Lung microvascular endothelial cell (primary cell): Measurements from ENCODE around the gene RBM41. TPM values are rescaled to one million over a fixed set of nuclear protein-coding genes. Genes with fewer than 3 reads are reported as not detected.
"Not testable (repeated sequence)": the region's sequence is repeated elsewhere in the genome, so short reads cannot be mapped to it uniquely, and the experiment has no call there.

Experiments used
- DNase-seq, 2 donors: peaks; one replicate each; pipeline versions ENCODE4 v3.0.0 to v3.0.0-alpha.2; 2010; ENCODE audit warnings: low read depth in 2 of 2
- total RNA-seq: library from RNA; depleted of rRNA; stranded (reverse); fragments of >200 nt; gene quantifications from 2 replicates; pipeline ENCODE4 v1.2.1, GENCODE V29; 2014

Gene RBM41
- total RNA-seq, result 7.9 and 8.1 TPM in 2 replicates

GRCh38 chrX:107118322-107119147, at the start of gene RBM41:
RBM41 (minus strand) TSS chrX:107118822; CDS start chrX:107118773, 49 bp downstream.
- peak; percentile 75 to 82 for DNase-seq

GRCh38 chrX:107168257-107168656, 49.6 kb upstream of the RBM41 start:
- no peak for DNase-seq

- no peak for DNase-seq
Measured at GRCh38 chrX:107167163-107167921, 48.7 kb upstream of the RBM41 start.

- DNase-seq, result not testable (repeated sequence)
Measured at GRCh38 chrX:107157618-107158017, 39.0 kb upstream of the RBM41 start.

GRCh38 chrX:107155621-107156430, 37.2 kb upstream of the RBM41 start:
- not testable (repeated sequence) for DNase-seq

GRCh38 chrX:107154787-107155620, 36.4 kb upstream of the RBM41 start:
- peak in 1 of 2 donors; percentile 0 for DNase-seq

GRCh38 chrX:107153005-107153404, 34.4 kb upstream of the RBM41 start:
- no peak for DNase-seq

- no peak for DNase-seq
Measured at GRCh38 chrX:107146670-107147069, 28.0 kb upstream of the RBM41 start.

- no peak for DNase-seq
Measured at GRCh38 chrX:107135965-107136307, 17.3 kb upstream of the RBM41 start.

GRCh38 chrX:107135049-107135964, 16.7 kb upstream of the RBM41 start:
- DNase-seq, result peak in 1 of 2 donors; percentile 14

- no peak for DNase-seq
Measured at GRCh38 chrX:107123750-107124149, 5.1 kb upstream of the RBM41 start.

- DNase-seq, result no peak
Measured at GRCh38 chrX:107119283-107119682, 661 bp upstream of the RBM41 start.

GRCh38 chrX:107117993-107118321, 665 bp downstream of the RBM41 start:
- DNase-seq, result peak; percentile 8 to 16

GRCh38 chrX:107107459-107107858, 11.2 kb downstream of the RBM41 start:
- peak in 1 of 2 donors; percentile 3 for DNase-seq

- no peak for DNase-seq
Measured at GRCh38 chrX:107102980-107103379, 15.6 kb downstream of the RBM41 start.

GRCh38 chrX:107076158-107076557, 42.5 kb downstream of the RBM41 start:
- DNase-seq, result no peak

GRCh38 chrX:107057731-107058130, 60.9 kb downstream of the RBM41 start:
- DNase-seq, result not testable (repeated sequence)

- no peak for DNase-seq
Measured at GRCh38 chrX:107054978-107055377, 63.6 kb downstream of the RBM41 start.

- DNase-seq, result no peak
Measured at GRCh38 chrX:107050195-107050709, 68.4 kb downstream of the RBM41 start.

GRCh38 chrX:107047622-107048021, 71.0 kb downstream of the RBM41 start:
- DNase-seq, result no peak
